Measurements from ENCODE around the gene YWHAG.

DNA sequence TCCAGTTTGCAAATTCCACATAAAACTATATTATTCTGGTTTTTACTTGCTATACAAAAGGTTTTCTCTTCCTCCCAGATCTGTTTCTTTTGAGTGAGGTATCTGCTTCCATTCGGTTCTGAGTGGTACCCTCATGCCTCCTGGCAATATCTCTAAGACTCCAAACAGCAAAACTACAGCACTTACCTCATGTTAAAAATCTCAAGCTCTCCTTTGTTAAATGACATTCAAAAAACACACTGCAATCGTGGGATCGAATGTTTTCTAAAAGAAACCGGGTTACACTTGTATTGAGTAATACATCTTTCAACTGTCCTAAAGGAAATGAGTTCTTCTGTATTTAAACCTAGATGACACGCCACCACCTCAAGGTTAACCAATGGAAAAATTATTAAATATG, 11.1 kb downstream of the YWHAG start:
- TF ChIP-seq, protein P1, sequence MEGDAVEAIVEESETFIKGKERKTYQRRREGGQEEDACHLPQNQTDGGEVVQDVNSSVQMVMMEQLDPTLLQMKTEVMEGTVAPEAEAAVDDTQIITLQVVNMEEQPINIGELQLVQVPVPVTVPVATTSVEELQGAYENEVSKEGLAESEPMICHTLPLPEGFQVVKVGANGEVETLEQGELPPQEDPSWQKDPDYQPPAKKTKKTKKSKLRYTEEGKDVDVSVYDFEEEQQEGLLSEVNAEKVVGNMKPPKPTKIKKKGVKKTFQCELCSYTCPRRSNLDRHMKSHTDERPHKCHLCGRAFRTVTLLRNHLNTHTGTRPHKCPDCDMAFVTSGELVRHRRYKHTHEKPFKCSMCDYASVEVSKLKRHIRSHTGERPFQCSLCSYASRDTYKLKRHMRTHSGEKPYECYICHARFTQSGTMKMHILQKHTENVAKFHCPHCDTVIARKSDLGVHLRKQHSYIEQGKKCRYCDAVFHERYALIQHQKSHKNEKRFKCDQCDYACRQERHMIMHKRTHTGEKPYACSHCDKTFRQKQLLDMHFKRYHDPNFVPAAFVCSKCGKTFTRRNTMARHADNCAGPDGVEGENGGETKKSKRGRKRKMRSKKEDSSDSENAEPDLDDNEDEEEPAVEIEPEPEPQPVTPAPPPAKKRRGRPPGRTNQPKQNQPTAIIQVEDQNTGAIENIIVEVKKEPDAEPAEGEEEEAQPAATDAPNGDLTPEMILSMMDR (conservative IDR thresholded peaks at IDR 0.05; ENCODE audit: low read depth in 2 of 2) = no peak
- TF ChIP-seq EZH2 (IDR thresholded peaks at IDR 0.05; ENCODE audit: low read depth, unreplicated experiment) (no peak), EZH2phosphoT487 (IDR thresholded peaks at IDR 0.05; ENCODE audit: unreplicated experiment) (no peak)
